T-helper 22 cell (primary cell): Measurements from ENCODE around the gene PHACTR1.
A peak's percentile ranks its signal among the peaks of the same experiment; 100 is the strongest.
"Not testable (repeated sequence)": the region's sequence is repeated elsewhere in the genome, so short reads cannot be mapped to it uniquely, and the experiment has no call there.

Experiments used
- DNase-seq: peaks from one replicate; pipeline ENCODE4 v3.0.0-alpha.2; 2020; ENCODE audit warnings: low read depth

Gene PHACTR1

GRCh38 chr6:13314806-13315205 is 598.2 kb downstream of the PHACTR1 start:
- no peak for DNase-seq

GRCh38 chr6:13315896-13316295 is 599.3 kb downstream of the PHACTR1 start:
- DNase-seq, result no peak

- no peak for DNase-seq
These were observed 602.3 kb downstream of the PHACTR1 start for GRCh38 chr6:13318821-13319220.

- no peak for DNase-seq
These were observed 603.5 kb downstream of the PHACTR1 start for GRCh38 chr6:13319891-13320564.

- DNase-seq, result not testable (repeated sequence)
These were observed 609.5 kb downstream of the PHACTR1 start for GRCh38 chr6:13326031-13326586.

GRCh38 chr6:13327691-13328075 is 611.1 kb downstream of the PHACTR1 start:
- no peak for DNase-seq

GRCh38 chr6:13328076-13328874 is 611.7 kb downstream of the PHACTR1 start, which contains the start of gene TBC1D7:
Gene TBC1D7, minus strand, starts transcription at chr6:13328537. Its CDS starts 1,639 bp downstream, at chr6:13326898.
- peak; percentile 86 for DNase-seq

GRCh38 chr6:13328875-13329183 is 612.3 kb downstream of the PHACTR1 start:
- no peak for DNase-seq

GRCh38 chr6:13331516-13332348 is 615.2 kb downstream of the PHACTR1 start:
- DNase-seq, result no peak

- no peak for DNase-seq
These were observed 615.8 kb downstream of the PHACTR1 start for GRCh38 chr6:13332349-13332706.

GRCh38 chr6:13334953-13335352 is 618.4 kb downstream of the PHACTR1 start:
- DNase-seq, result no peak

GRCh38 chr6:13336553-13336952 is 620.0 kb downstream of the PHACTR1 start:
- peak; percentile 18 for DNase-seq

GRCh38 chr6:13338038-13338437 is 621.5 kb downstream of the PHACTR1 start:
- no peak for DNase-seq
